Measurements from ENCODE around the gene SORBS1.

Gene SORBS1

GRCh38 chr10:95416270-95416669, 144.9 kb downstream of the SORBS1 start:
- no peak overlapping the region for H3K4me3 ChIP-seq (ENCODE audit: low read depth, low read length)

GRCh38 chr10:95415621-95416031, 145.5 kb downstream of the SORBS1 start:
- no peak overlapping the region for H3K4me3 ChIP-seq (ENCODE audit: low read depth, low read length)

GRCh38 chr10:95414844-95415485, 146.2 kb downstream of the SORBS1 start:
- H3K4me3 ChIP-seq (ENCODE audit: low read depth, low read length): no peak overlapping the region

- H3K4me3 ChIP-seq (ENCODE audit: low read depth, low read length): no peak overlapping the region
Observed at GRCh38 chr10:95414016-95414830, 146.9 kb downstream of the SORBS1 start.

GRCh38 chr10:95413588-95413987, 147.6 kb downstream of the SORBS1 start:
- H3K4me3 ChIP-seq (ENCODE audit: low read depth, low read length): no peak overlapping the region

GRCh38 chr10:95411635-95412034, 149.5 kb downstream of the SORBS1 start:
- no peak overlapping the region for H3K4me3 ChIP-seq (ENCODE audit: low read depth, low read length)

- H3K4me3 ChIP-seq (ENCODE audit: low read depth, low read length): no peak overlapping the region
Observed at GRCh38 chr10:95408983-95409873, 151.9 kb downstream of the SORBS1 start.

- H3K4me3 ChIP-seq (ENCODE audit: low read depth, low read length): no peak overlapping the region
Observed at GRCh38 chr10:95408148-95408960, 152.8 kb downstream of the SORBS1 start.

- H3K4me3 ChIP-seq (ENCODE audit: low read depth, low read length): no peak overlapping the region
Observed at GRCh38 chr10:95407546-95407945, 153.6 kb downstream of the SORBS1 start.

- no peak overlapping the region for H3K4me3 ChIP-seq (ENCODE audit: low read depth, low read length)
Observed at GRCh38 chr10:95406651-95407280, 154.4 kb downstream of the SORBS1 start.

GRCh38 chr10:95405655-95406054, 155.5 kb downstream of the SORBS1 start:
- H3K4me3 ChIP-seq (ENCODE audit: low read depth, low read length): no peak overlapping the region

GRCh38 chr10:95404864-95405263, 156.3 kb downstream of the SORBS1 start:
- no peak overlapping the region for H3K4me3 ChIP-seq (ENCODE audit: low read depth, low read length)

GRCh38 chr10:95404462-95404858, 156.7 kb downstream of the SORBS1 start:
- H3K4me3 ChIP-seq (ENCODE audit: low read depth, low read length): no peak overlapping the region

- no peak overlapping the region for H3K4me3 ChIP-seq (ENCODE audit: low read depth, low read length)
Observed at GRCh38 chr10:95403700-95404461, 157.3 kb downstream of the SORBS1 start.

GRCh38 chr10:95401704-95402469, 159.3 kb downstream of the SORBS1 start:
- no peak overlapping the region for H3K4me3 ChIP-seq (ENCODE audit: low read depth, low read length)

GRCh38 chr10:95400787-95401186, 160.4 kb downstream of the SORBS1 start:
- H3K4me3 ChIP-seq (ENCODE audit: low read depth, low read length): no peak overlapping the region

GRCh38 chr10:95399183-95399582, 162.0 kb downstream of the SORBS1 start:
- no peak overlapping the region for H3K4me3 ChIP-seq (ENCODE audit: low read depth, low read length)

- H3K4me3 ChIP-seq (ENCODE audit: low read depth, low read length): no peak overlapping the region
Observed at GRCh38 chr10:95397747-95398146, 163.4 kb downstream of the SORBS1 start.
